ENCODE data around the gene SDK1.

DNA sequence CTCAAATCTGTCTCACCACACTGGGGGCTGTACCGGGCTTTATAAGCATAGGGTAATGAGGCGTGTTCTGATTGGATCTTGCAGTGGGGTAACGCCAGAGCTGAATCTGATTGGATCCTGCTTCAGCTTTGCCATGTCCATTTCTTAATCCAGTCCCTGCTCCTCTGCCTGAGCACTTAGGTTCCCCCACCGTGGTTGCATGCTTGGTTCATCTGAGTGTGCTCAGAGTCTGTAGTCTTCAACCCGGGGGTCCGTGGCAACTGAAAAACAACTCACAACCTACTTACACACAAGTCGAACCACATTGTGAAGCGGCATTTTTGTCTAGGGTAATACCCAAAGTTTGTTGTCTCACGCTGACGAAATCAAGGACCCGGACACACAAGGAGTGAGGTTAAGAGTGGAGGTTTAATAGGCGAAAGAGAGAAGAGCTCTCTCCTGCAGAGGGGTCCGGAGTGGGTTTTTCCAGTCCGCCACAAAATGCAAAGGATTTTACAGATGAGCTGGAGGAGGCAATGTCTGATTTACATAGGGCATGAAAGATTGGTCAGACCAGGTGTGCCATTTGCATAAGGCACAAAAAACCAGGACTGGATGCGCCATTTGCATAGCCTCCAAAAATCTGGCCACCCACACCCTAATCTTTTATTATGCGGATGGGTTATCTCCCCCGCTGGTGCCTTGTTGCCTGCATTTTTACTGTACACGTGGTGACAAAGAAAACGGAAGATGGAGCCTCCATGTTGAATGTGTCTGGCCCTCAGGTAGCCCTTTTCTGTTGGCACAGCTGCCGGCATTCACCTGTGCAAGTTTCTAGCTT, 739.3 kb downstream of the SDK1 start:
- TF ChIP-seq POLR2A (IDR thresholded peaks at IDR 0.05): no peak
- TF ChIP-seq, protein P1, sequence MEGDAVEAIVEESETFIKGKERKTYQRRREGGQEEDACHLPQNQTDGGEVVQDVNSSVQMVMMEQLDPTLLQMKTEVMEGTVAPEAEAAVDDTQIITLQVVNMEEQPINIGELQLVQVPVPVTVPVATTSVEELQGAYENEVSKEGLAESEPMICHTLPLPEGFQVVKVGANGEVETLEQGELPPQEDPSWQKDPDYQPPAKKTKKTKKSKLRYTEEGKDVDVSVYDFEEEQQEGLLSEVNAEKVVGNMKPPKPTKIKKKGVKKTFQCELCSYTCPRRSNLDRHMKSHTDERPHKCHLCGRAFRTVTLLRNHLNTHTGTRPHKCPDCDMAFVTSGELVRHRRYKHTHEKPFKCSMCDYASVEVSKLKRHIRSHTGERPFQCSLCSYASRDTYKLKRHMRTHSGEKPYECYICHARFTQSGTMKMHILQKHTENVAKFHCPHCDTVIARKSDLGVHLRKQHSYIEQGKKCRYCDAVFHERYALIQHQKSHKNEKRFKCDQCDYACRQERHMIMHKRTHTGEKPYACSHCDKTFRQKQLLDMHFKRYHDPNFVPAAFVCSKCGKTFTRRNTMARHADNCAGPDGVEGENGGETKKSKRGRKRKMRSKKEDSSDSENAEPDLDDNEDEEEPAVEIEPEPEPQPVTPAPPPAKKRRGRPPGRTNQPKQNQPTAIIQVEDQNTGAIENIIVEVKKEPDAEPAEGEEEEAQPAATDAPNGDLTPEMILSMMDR (IDR thresholded peaks at IDR 0.05): no peak
